Pons (tissue), 1 donor: ENCODE results near the gene TBC1D32.
A peak's percentile ranks its signal among the peaks of the same experiment; 100 is the strongest.
"Not testable (repeated sequence)": the region's sequence is repeated elsewhere in the genome, so short reads cannot be mapped to it uniquely, and the experiment has no call there.

ENCODE experiments used
- DNase-seq: peaks from one replicate; pipeline ENCODE4 v3.0.0-alpha.2; 2016; ENCODE audit warnings: low spot score

TBC1D32 gene

DNA sequence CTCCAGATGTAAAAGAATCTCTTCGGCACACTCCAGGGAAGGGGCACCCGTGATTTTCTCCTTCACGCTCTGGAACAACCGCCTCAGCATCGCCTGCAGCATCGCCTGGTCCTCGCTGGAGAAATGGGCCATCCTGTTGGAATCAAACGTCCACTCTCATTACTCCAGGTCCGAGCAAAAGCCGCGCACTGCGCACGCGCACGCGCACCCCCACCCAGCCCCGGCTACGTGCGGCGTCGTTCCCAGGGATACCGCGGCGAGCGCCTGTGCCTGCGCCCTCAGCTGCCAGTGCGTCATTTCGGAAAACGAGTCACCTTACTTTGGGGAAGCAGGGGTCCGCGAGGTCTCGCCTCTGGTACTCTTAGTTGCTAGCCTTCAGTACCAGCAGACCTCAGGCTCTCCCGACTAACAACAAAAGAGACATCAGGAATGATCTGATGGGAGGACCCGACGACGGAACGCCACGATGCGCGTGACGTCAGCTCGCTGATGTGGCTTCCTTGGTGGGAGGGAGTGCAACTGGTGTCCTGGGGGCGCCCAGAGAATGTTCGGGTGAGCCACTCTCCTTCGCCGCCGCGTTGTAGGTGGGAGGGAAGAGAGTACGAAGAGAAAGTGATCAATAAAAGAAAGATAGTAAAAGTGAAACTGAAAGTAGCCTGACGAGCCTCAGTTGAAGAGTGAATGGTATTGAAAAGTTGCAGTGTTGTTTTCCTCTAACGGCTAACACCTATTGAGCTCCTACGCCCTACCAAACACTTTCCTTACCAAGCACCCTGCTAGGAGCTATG, at the start of gene TBC1D32:
TBC1D32 (minus strand) TSS at position 182 of the 788 bp plus-strand sequence; CDS start at position 132, 50 bp downstream.
- DNase-seq: peak; percentile 91

GRCh38 chr6:121383478-121383877, 49.2 kb upstream of the TBC1D32 start:
- DNase-seq: no peak

GRCh38 chr6:121382467-121383121, 48.3 kb upstream of the TBC1D32 start:
- no peak for DNase-seq

GRCh38 chr6:121376411-121376810, 42.1 kb upstream of the TBC1D32 start:
- no peak for DNase-seq

DNA sequence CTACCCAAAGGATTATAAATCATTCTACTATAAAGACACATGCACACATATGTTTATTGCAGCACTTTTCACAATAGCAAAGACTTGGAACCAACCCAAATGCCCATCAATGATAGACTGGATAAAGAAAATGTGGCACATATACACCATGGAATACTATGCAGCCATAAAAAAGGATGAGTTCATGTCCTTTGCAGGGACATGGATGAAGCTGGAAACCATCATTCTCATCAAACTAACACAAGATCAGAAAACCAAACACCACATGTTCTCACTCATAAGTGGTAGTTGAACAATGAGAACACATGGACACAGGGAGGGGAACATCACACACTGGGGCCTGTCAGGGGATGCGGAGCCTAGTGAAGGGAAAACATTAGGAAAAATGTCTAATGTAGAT, 39.9 kb upstream of the TBC1D32 start:
- not testable (repeated sequence) for DNase-seq

DNA sequence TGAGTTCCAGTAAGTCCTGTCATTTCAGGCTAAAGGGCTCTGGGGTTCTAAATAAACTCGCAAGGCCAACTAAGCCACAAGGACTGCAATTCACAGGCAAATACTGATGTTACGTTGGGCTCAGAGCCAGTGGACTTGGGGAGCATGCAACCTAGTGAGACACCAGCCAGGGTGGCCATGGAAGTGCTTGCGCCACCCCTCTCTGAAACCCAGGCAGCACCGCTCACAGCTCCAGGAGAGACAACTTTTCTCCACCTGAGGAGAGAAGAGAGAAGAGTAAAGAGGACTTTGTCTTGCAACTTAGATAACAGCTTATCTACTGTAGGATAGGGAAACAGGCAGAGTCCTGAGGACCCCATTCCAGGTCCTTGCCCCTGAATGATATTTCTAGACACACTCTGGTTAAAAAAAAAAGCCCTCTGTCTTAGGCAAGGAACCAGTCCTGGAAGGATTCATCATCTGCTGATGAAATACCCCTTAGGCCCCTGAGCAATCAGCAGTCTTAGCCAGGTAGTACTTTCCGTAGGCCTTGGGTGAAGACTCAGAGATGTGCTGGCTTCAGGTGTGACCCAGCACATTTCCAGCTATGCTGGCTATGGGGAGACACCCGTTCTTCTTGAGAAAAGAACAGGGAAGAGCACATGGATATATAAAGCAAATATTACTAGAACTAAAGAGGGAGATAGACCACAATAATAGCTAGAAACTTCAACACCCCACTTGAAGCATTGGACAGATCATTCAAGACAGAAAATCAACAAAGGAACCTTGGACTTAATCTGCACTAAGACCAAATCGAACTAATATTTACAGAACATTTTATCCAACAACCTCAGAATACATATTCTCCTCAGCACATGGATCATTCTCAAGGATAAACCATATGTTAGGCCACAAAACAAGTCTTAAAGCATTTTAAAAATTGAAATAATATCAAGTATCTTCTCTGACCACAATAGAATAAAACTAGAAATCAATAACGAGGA, 31.5 kb upstream of the TBC1D32 start:
- no peak for DNase-seq

DNA sequence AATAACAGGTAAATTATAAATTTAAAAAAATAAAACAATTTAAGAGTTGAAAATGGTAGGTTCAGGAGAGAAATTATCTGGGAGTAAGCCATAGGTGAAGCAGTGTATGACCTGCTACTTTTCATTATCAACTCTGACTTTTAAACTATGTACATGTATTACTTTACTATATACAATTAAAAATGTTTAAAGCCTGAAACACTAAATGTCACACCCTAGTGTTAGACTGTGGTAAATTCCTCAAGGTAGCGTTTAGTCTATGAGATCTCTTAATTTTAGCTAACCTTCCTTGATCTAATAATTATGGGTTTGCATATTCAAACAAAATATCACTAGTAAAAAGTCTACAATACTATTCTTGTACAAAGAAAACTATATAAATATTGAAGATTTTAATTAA, 22.3 kb upstream of the TBC1D32 start:
- DNase-seq: no peak

DNA sequence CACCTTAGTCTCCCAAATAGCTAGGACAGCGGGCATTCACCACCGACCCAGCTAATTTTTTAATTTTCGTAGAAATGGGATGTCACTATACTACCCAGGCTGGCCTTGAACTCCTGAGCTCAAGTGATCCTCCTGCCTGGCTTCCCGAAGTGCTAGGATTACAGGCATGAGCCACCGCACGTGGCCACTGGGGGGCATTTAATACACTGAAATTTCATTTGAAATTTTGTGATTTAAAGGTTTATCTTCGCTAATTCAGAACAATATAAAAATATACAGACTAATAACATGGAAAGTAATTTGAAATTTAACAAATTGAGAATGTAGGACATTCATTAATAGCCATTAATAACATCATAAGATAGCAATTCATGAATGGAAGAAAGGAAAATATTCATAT, 20.5 kb upstream of the TBC1D32 start:
- no peak for DNase-seq

- no peak for DNase-seq
These were observed 18.7 kb upstream of the TBC1D32 start for GRCh38 chr6:121352941-121353340.

DNA sequence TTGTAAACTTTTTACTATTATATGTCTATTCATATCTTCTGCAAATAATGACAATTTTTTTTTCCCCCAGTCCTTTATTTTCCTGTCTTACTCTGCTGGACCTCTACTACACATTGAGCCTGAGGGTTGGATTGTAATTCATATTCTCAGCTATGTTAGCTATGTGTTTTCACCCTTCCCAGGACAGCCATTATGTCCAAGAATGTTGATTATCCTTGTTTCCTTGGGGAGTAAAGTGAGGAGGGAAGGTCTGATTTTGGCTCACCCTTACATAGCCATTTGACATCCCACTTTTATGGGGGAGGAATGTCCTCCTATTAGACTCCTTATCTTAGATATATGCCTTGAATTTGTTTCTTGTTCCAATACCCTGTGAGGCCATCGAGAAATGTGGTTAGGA, 17.6 kb upstream of the TBC1D32 start:
- no peak for DNase-seq

DNA sequence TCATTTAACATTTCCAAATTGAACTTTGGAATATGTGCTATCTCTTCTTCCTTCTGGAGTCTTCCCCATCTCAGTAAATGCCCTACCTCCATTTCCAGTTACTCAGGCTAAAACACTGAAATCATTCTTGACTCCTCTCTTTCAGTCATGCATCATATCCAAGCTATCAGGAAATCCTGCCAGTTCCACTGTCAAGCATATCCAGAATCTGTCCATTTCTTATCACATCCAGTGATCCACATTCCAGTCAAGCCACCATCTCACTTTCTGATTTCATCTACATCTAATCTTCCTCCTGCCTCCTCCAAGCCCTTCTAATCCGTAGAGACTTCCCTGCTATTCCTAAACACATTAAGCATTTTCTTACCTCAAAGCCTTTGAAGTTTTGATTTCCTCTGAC, 15.3 kb upstream of the TBC1D32 start:
- no peak for DNase-seq

DNA sequence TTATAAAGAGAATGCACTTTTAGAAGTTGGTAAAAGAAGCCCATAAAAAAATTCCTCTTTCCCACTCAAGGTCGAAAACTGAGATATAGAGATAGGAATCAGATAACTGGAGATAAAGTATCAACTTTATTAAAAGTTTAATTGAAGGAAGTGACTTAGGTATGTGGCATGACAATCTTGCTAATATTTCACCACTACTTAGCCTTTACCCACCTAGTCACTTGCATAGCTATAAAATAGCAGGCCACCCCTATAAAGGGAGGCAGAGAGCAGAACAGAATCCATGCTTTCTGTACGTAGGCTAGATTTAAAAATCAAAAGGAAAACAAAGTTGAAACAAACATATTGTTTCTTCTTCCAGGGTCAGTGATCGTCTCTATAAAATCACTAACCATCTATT, 13.2 kb upstream of the TBC1D32 start:
- no peak for DNase-seq

- DNase-seq: no peak
These were observed 10.3 kb upstream of the TBC1D32 start for GRCh38 chr6:121344539-121344938.

- DNase-seq: no peak
These were observed 5.5 kb upstream of the TBC1D32 start for GRCh38 chr6:121339639-121340226.

DNA sequence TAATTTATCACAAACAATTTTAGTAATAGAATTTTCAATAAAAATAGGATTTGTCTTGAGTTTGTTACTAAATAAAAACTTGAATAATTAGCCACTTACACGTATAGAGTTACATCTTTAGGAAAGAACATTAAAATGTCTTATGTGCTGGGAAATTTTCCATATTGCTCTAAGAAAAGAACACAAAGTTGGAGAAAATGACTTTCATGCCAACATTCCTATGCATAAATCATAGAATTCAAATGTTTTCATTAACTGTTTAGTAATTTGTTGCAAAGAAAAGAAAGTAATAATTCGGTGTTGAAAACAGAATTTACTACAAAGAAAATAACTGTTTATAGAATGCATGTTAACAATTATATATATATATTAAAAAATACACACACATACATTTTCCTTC, 4.7 kb upstream of the TBC1D32 start:
- DNase-seq: no peak

- DNase-seq: no peak
These were observed 4.1 kb upstream of the TBC1D32 start for GRCh38 chr6:121338366-121338765.

- peak; percentile 13 for DNase-seq
These were observed 1.1 kb upstream of the TBC1D32 start for GRCh38 chr6:121335087-121336008.

DNA sequence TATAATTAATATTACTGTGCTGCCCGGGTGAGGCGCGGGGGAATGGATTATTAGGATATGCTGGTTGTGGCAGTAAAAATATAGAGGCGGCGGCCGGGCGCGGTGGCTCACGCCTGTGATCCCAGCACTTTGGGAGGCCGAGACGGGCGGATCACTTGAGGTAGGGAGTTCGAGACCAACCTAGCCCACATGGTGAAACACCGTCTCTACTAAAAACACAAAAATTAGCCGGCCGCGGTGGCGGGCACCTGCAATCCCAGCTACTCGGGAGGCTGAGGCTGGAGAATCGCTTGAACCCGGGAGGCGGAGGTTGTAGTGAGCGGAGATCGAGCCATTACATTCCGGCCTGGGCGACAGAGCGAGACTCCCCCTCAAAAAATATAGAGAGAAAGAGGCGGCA, 586 bp downstream of the TBC1D32 start:
- DNase-seq: not testable (repeated sequence)

DNA sequence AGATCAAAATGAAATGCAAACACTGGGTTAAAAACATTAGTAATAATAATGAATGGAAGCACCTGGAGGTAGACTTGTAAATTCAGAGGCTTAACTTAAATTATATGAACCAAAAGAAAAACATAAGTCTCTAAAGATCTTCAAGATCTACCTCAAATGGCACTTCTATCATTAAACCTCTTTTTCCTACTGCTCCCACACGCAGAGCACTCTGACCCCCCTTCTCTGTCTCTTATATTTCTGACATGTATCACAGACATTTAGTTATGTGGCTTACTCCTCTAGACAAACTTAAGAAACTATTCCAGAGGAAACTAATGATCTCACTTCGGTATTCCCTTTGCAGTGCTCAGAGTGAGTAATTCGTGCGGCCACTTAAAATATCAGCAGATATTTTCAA, 1.1 kb downstream of the TBC1D32 start:
- DNase-seq: no peak

DNA sequence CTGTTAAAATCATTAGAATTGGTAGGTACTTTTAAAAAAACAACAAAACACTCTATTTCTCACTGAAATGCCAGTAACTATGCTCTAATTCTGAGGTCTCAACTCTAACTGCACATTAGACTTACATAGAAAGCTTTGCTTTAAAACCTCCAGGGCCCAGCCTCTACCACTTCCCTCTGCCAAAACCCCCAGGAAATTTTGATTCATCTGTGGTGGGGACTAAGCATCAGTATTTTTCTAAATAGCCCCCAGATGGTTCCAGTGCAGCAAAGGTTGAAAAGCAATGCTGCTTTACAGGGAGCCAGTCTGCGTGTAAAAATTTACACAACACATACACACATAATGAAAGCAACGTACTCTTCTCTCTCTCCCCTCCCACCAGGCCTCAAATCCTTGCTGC, 3.8 kb downstream of the TBC1D32 start:
- no peak for DNase-seq

DNA sequence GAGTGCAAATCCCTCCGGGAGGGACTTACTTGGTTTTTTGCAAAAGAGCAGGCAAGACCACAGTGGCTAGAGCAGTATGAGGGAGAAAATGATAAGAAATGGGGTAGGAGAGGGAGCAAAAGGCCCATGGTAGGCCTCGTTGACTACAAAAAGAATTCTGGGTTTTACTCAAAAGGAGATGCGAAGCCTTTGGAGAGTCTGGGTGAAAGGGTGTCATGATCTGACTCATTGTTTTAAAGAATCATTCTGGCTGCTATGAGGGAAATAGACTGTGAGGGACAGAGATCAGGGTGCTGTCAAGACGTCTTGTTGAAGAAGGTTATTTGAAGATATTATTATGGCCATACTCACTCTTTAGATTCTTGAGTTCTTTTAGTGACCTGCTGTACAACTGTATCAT, 13.0 kb downstream of the TBC1D32 start:
- no peak for DNase-seq
